T-helper 2 cell treated with Interferon-gamma antibody and Interleukin-4, amounts not matched to agents 100 ng/mL and 5 ng/mL, for 36 hours (primary cell): ENCODE measurements around the gene SERPINA1. TPM values are rescaled to one million over a fixed set of nuclear protein-coding genes. Genes with fewer than 3 reads are reported as not detected.
"Not testable (repeated sequence)": the region's sequence is repeated elsewhere in the genome, so short reads cannot be mapped to it uniquely, and the experiment has no call there.

Source experiments
- intact Hi-C: fragments of 100-400 bp; cut with micrococcal nuclease; formaldehyde crosslinking; loops from one replicate; pipeline ENCODE4 v1.15.1; 2023
- total RNA-seq: library from RNA; stranded (reverse); gene quantifications from 2 replicates; pipeline ENCODE4 v1.2.3, GENCODE V29; 2022

Gene SERPINA1
- total RNA-seq, 1 donor from 2014 or later: 0.16 TPM

GRCh38 chr14:94372021-94372605, 16.3 kb downstream of the SERPINA1 start:
- intact Hi-C loops: no loop called here

GRCh38 chr14:94370524-94370910, 17.9 kb downstream of the SERPINA1 start:
- intact Hi-C loops: no loop called here

- intact Hi-C loops: not testable (repeated sequence)
These were observed 18.5 kb downstream of the SERPINA1 start for GRCh38 chr14:94369766-94370523.

- intact Hi-C loops: no loop called here
These were observed 19.4 kb downstream of the SERPINA1 start for GRCh38 chr14:94368956-94369355.

- intact Hi-C loops: no loop called here
These were observed 20.2 kb downstream of the SERPINA1 start for GRCh38 chr14:94368243-94368590.

- intact Hi-C loops: no loop called here
These were observed 20.8 kb downstream of the SERPINA1 start for GRCh38 chr14:94367347-94368242.

- intact Hi-C loops: no loop called here
These were observed 22.1 kb downstream of the SERPINA1 start, which contains the start of gene SERPINA2 for GRCh38 chr14:94366146-94366915. Gene SERPINA2, minus strand, starts transcription at chr14:94366698.

- intact Hi-C loops: no loop called here
These were observed 22.8 kb downstream of the SERPINA1 start for GRCh38 chr14:94365624-94366023.

GRCh38 chr14:94364964-94365363, 23.4 kb downstream of the SERPINA1 start:
- intact Hi-C loops: no loop called here

- intact Hi-C loops: no loop called here
These were observed 24.4 kb downstream of the SERPINA1 start for GRCh38 chr14:94364037-94364436.

- intact Hi-C loops: loop anchor here (1.0 kb wide), 1 partner anchor 17 kb away; no protein-coding TSS in a partner anchor
These were observed 25.2 kb downstream of the SERPINA1 start for GRCh38 chr14:94363151-94363624.

- intact Hi-C loops: loop anchor here (1.0 kb wide), 1 partner anchor 18 kb away; no protein-coding TSS in a partner anchor
These were observed 25.7 kb downstream of the SERPINA1 start for GRCh38 chr14:94362614-94363133.

GRCh38 chr14:94361682-94362081, 26.7 kb downstream of the SERPINA1 start:
- intact Hi-C loops: no loop called here

- intact Hi-C loops: no loop called here
These were observed 27.3 kb downstream of the SERPINA1 start for GRCh38 chr14:94360945-94361565.

- intact Hi-C loops: no loop called here
These were observed 31.2 kb downstream of the SERPINA1 start for GRCh38 chr14:94357166-94357565.

GRCh38 chr14:94356379-94357056, 31.9 kb downstream of the SERPINA1 start:
- intact Hi-C loops: no loop called here

- intact Hi-C loops: no loop called here
These were observed 33.1 kb downstream of the SERPINA1 start for GRCh38 chr14:94355191-94355794.

- intact Hi-C loops: no loop called here
These were observed 33.7 kb downstream of the SERPINA1 start for GRCh38 chr14:94354638-94355185.

GRCh38 chr14:94354190-94354589, 34.2 kb downstream of the SERPINA1 start:
- intact Hi-C loops: not testable (repeated sequence)
